Osteocyte (in vitro differentiated cells): ENCODE measurements around the gene ADGRG4. TPM values are rescaled to one million over a fixed set of nuclear protein-coding genes. Genes with fewer than 3 reads are reported as not detected.

Experiments used
- DNase-seq: peaks from one replicate; pipeline ENCODE4 v3.0.0; 2021; ENCODE audit warnings: mixed read lengths; ENCODE audit not compliant: unreplicated experiment; ENCODE audit errors: extremely low spot score
- H3K27ac Mint-ChIP-seq: one replicate; pipeline ENCODE4 v1.8.0; 2021; ENCODE audit warnings: mild to moderate bottlenecking, mixed read lengths; ENCODE audit not compliant: unreplicated experiment
- H3K27me3 Mint-ChIP-seq: one replicate; pipeline ENCODE4 v1.8.0; 2021; ENCODE audit warnings: mixed read lengths; ENCODE audit not compliant: unreplicated experiment
- H3K36me3 Mint-ChIP-seq: one replicate; pipeline ENCODE4 v1.8.0; 2021; ENCODE audit warnings: mixed read lengths; ENCODE audit not compliant: unreplicated experiment
- H3K4me1 Mint-ChIP-seq: one replicate; pipeline ENCODE4 v1.8.0; 2021; ENCODE audit warnings: mixed read lengths; ENCODE audit not compliant: unreplicated experiment
- H3K4me3 Mint-ChIP-seq: one replicate; pipeline ENCODE4 v1.8.0; 2021; ENCODE audit warnings: mild to moderate bottlenecking, moderate library complexity, mixed read lengths; ENCODE audit not compliant: unreplicated experiment
- H3K9me3 Mint-ChIP-seq: one replicate; pipeline ENCODE4 v1.8.0; 2021; ENCODE audit warnings: mixed read lengths; ENCODE audit not compliant: unreplicated experiment
- total RNA-seq: library from RNA; stranded (reverse); gene quantifications from 2 replicates; pipeline ENCODE4 v1.2.1, GENCODE V29; 2021
- TF ChIP-seq, protein P1 (sequence below): fragments of 200-600 bp; sonication (generic); IDR thresholded peaks from 2 replicates; pipeline ENCODE4 v1.5.0; 2021; ENCODE audit warnings: antibody characterized with exemption, mild to moderate bottlenecking, moderate library complexity

The ADGRG4 gene
- total RNA-seq, 1 donor from 2014 or later: 0.16 TPM

DNA sequence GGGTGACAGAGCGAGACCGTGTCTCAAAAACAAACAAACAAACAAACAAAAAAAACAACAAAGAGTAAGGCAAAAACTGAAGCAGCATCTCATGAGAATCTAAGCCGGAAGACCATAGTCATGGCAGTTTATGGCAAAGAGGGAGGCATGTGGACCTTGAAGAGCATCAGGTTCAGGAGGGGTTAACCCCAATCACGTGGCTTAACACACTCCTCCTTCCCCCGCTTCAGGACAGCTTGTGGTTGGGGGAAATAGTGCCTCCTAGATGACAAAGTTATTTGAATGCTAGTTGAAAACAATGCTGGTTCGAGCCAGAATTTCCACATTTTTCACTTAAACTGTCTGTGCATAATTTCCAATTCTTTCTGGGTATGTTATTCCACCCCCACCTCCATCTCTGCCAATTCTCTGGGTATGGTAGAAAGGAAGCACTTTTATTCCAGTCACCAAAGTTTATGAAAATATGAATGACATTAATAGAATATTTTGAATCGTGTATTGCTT lies 37.9 kb upstream of the ADGRG4 start:
- H3K36me3 Mint-ChIP-seq: no peaks in the 10 kb centered on the region
- no peaks in the 10 kb centered on the region for H3K9me3 Mint-ChIP-seq

DNA sequence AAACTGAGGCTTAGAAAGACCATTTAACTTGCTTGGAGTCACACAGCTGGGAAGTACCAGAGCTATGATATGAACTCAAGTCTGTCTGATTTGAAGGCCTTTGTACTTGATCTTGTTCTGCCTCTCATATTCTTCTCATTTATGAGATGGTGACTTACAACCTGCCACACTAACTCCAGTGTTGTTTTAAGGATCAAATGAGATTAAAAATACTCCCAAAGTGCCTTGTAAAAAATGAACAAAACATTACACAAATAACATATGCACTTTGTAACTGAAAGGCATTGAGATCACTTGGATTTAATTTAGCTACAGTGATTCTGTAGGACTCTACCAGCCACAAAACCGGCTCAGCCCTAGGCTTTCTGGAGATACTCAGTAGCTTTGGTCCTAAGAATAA lies 33.9 kb upstream of the ADGRG4 start:
- TF ChIP-seq, protein P1, sequence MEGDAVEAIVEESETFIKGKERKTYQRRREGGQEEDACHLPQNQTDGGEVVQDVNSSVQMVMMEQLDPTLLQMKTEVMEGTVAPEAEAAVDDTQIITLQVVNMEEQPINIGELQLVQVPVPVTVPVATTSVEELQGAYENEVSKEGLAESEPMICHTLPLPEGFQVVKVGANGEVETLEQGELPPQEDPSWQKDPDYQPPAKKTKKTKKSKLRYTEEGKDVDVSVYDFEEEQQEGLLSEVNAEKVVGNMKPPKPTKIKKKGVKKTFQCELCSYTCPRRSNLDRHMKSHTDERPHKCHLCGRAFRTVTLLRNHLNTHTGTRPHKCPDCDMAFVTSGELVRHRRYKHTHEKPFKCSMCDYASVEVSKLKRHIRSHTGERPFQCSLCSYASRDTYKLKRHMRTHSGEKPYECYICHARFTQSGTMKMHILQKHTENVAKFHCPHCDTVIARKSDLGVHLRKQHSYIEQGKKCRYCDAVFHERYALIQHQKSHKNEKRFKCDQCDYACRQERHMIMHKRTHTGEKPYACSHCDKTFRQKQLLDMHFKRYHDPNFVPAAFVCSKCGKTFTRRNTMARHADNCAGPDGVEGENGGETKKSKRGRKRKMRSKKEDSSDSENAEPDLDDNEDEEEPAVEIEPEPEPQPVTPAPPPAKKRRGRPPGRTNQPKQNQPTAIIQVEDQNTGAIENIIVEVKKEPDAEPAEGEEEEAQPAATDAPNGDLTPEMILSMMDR: no peak
- Mint-ChIP-seq H3K4me3 (no peak overlapping the region), H3K36me3 (no peaks in the 10 kb centered on the region), H3K27me3 (no peaks in the 10 kb centered on the region), H3K9me3 (no peaks in the 10 kb centered on the region), H3K27ac (no peak overlapping the region), H3K4me1 (peaks cover 24% of the 10 kb centered on the region)
- DNase-seq: no peak

More for the DNA sequence above, 37.9 kb upstream of the ADGRG4 start:
- Mint-ChIP-seq H3K27me3 (no peaks in the 10 kb centered on the region), H3K27ac (peak overlapping the region; percentile 85), H3K4me3 (no peak overlapping the region), H3K4me1 (peaks cover 59% of the 10 kb centered on the region)
- DNase-seq: no peak
- TF ChIP-seq, protein P1: no peak

DNA sequence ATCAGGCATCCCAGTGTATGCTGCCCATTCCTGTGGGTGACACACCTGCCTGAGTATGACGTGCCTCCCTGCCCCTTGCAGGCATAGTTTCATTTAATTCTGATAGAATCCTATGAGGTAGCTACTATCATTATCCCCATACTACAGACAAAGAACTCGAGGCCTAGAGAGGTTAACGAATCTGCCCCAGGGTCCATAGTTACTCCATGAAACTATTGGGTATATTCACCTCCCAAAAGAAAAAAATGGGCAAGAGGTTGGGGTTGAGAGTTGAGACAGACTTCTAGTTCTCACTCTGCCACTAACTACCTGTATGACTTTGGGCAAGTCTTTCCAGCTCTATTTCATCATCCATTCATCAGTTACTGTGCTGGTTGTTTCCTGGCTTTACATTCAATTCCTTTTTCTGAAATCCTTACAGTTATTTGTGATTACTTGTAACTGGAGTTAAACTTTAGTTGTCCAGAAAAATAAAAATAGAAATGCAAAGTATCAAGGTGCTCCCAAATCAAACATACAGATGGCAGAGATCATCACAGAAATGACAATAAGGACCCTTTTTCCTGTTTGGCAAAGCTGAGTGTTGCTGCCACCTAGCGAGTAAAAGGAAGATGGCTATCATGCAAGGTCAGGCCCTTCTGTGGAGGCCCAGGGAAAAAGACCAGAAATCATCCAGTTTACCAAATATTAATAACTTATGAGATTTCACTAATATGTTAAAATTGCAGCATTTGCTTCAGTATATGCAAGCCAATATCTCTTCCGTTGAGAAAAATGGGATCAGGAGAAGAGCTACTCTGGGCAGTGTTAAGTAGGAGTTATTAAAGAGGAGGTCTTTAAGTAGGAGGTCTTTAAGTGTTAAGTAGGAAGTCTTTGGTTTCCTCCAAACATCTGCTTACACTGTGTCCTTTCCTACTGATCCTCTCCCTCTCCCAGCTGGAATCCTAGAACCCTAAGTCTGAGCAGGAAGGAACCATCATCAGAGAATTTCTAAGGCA lies 32.4 kb upstream of the ADGRG4 start:
- no peak for DNase-seq
- Mint-ChIP-seq H3K36me3 (no peaks in the 10 kb centered on the region), H3K4me1 (peaks cover 11% of the 10 kb centered on the region), H3K27ac (peak overlapping the region; percentile 42), H3K9me3 (no peaks in the 10 kb centered on the region), H3K27me3 (no peaks in the 10 kb centered on the region), H3K4me3 (no peak overlapping the region)
- TF ChIP-seq, protein P1: peak; percentile 82

DNA sequence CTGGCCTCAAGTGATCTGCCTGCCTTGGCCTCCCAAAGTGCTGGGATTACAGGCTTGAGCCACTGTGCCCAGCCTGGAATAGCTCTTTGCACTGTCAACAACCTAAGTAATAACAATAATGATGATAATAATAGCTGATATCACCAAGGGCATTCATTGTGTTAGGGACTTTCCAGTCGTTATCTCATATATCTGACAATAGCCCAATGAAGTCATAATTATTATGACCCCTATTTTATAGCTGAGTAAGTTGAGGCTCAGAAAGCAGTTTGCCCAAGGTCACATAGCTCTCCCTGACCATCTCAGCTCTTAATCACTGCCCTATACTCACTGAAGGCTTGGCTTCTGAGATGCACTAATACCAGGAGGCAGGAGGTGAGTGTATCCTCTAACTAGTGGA lies 30.8 kb upstream of the ADGRG4 start:
- Mint-ChIP-seq H3K27me3 (no peaks in the 10 kb centered on the region), H3K4me1 (peaks cover 11% of the 10 kb centered on the region), H3K27ac (no peak overlapping the region), H3K4me3 (no peak overlapping the region), H3K36me3 (no peaks in the 10 kb centered on the region), H3K9me3 (no peaks in the 10 kb centered on the region)
- TF ChIP-seq, protein P1: no peak
- DNase-seq: no peak

DNA sequence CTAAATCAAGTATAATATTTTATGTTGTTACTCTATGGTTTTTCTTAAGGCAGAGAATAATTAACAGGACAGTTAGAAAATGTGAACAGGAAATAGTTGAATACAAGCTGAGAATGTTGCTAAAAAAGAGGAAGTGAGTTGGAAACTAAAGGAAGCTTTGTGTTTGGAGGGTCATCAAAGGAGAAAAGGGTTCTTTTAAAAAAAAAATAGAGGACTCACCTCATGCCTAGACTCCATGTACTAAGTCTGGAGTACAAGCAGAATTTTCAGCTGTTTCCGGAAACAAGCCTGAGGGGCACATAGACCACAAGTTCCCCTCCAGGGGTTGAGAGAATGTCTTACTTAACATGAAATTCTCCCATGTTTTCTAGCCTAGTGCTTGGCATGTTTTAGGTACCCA lies 29.5 kb upstream of the ADGRG4 start:
- Mint-ChIP-seq H3K27ac (no peak overlapping the region), H3K4me1 (no peaks in the 10 kb centered on the region), H3K9me3 (no peaks in the 10 kb centered on the region), H3K4me3 (no peak overlapping the region), H3K27me3 (no peaks in the 10 kb centered on the region), H3K36me3 (no peaks in the 10 kb centered on the region)
- DNase-seq: no peak
- TF ChIP-seq, protein P1: no peak
